WTC11 (cell line): ENCODE measurements around the gene MTERF4. TPM values are rescaled to one million over a fixed set of nuclear protein-coding genes. Genes with fewer than 3 reads are reported as not detected.

ENCODE experiments used
- ATAC-seq: fragments of 200-7000 bp; cut with Tn5 transposase; 2 replicates; pipeline ENCODE4 v1.10.0; 2021; ENCODE audit warnings: mild to moderate bottlenecking, moderate library complexity
- CTCF ChIA-PET: fragments of 300-600 bp; sonication (Branson Sonifier 250); formaldehyde crosslinking; loops from one replicate; lab custom pipeline; 2021; ENCODE audit warnings: antibody characterized with exemption; lab: Charles Lee
- POLR2A ChIA-PET: fragments of 350-600 bp; sonication (Branson Sonifier 250); formaldehyde crosslinking; loops from one replicate; lab custom pipeline; 2021; ENCODE audit warnings: antibody characterized with exemption; lab: Charles Lee
- DNase-seq: peaks from one replicate; pipeline ENCODE4 v3.0.0; 2021; ENCODE audit warnings: low spot score
- H3K27ac Mint-ChIP-seq: 2 replicates; pipeline ENCODE4 v1.8.0; 2021; ENCODE audit warnings: mixed read lengths
- H3K27me3 Mint-ChIP-seq: 2 replicates; pipeline ENCODE4 v1.8.0; 2021; ENCODE audit warnings: low read depth, mild to moderate bottlenecking, moderate library complexity, mixed read lengths
- H3K36me3 Mint-ChIP-seq: 2 replicates; pipeline ENCODE4 v1.8.0; 2021; ENCODE audit warnings: mixed read lengths
- H3K4me1 Mint-ChIP-seq: 2 replicates; pipeline ENCODE4 v1.8.0; 2022; ENCODE audit warnings: mixed read lengths
- H3K4me3 Mint-ChIP-seq: 2 replicates; pipeline ENCODE4 v1.8.0; 2021; ENCODE audit warnings: mild to moderate bottlenecking, moderate library complexity, mixed read lengths
- H3K9me3 Mint-ChIP-seq: 2 replicates; pipeline ENCODE4 v1.8.0; 2021; ENCODE audit warnings: mixed read lengths
- ATF1 ChIP-seq: sonication (generic); formaldehyde crosslinking; IDR thresholded peaks from 2 replicates; pipeline ENCODE4 v1.8.1; 2023; ENCODE audit warnings: mild to moderate bottlenecking, moderate library complexity, missing genetic modification reagents
- CBFB ChIP-seq: sonication (generic); formaldehyde crosslinking; IDR thresholded peaks from 2 replicates; pipeline ENCODE4 v1.8.1; 2022; ENCODE audit warnings: mild to moderate bottlenecking, low read depth, missing genetic modification reagents
- CREB1 ChIP-seq: sonication (generic); formaldehyde crosslinking; IDR thresholded peaks from 2 replicates; pipeline ENCODE4 v1.8.0; 2023; ENCODE audit warnings: mild to moderate bottlenecking, missing genetic modification reagents
- CREM ChIP-seq: sonication (generic); formaldehyde crosslinking; IDR thresholded peaks from 2 replicates; pipeline ENCODE4 v1.8.1; 2022; ENCODE audit warnings: mild to moderate bottlenecking, missing genetic modification reagents, moderate library complexity
- ESRRA ChIP-seq: sonication (generic); formaldehyde crosslinking; IDR thresholded peaks from 2 replicates; pipeline ENCODE4 v1.8.1; 2022; ENCODE audit warnings: mild to moderate bottlenecking, missing genetic modification reagents, borderline replicate concordance
- FOXJ3 ChIP-seq: sonication (generic); formaldehyde crosslinking; IDR thresholded peaks from 2 replicates; pipeline ENCODE4 v1.9.0; 2021; ENCODE audit warnings: missing genetic modification reagents, mild to moderate bottlenecking, borderline replicate concordance
- FOXP1 ChIP-seq: sonication (generic); formaldehyde crosslinking; IDR thresholded peaks from 2 replicates; pipeline ENCODE4 v1.8.0; 2022; ENCODE audit warnings: missing genetic modification reagents, mild to moderate bottlenecking, moderate library complexity, borderline replicate concordance
- HMGA2 ChIP-seq: fragments of 250-450 bp; sonication (Bioruptor Pico); IDR thresholded peaks from 2 replicates; pipeline ENCODE4 v1.4.0; 2021; ENCODE audit warnings: mild to moderate bottlenecking, moderate library complexity
- MXD4 ChIP-seq: fragments of 250-450 bp; sonication (Bioruptor Pico); IDR thresholded peaks from 2 replicates; pipeline ENCODE4 v1.8.0; 2021; ENCODE audit warnings: mild to moderate bottlenecking, moderate library complexity, borderline replicate concordance
- MYBL2 ChIP-seq: sonication (generic); formaldehyde crosslinking; IDR thresholded peaks from 2 replicates; pipeline ENCODE4 v1.8.1; 2023; ENCODE audit warnings: mild to moderate bottlenecking, moderate library complexity, missing genetic modification reagents
- NFE2L1 ChIP-seq: sonication (generic); formaldehyde crosslinking; IDR thresholded peaks from 2 replicates; pipeline ENCODE4 v1.8.1; 2023; ENCODE audit warnings: missing genetic modification reagents
- NR1H2 ChIP-seq: sonication (generic); formaldehyde crosslinking; IDR thresholded peaks from 2 replicates; pipeline ENCODE4 v1.9.0; 2021; ENCODE audit warnings: mild to moderate bottlenecking, moderate library complexity, missing genetic modification reagents
- OVOL2 ChIP-seq: fragments of 250-450 bp; sonication (Bioruptor Pico); IDR thresholded peaks from 2 replicates; pipeline ENCODE4 v1.9.0; 2021; ENCODE audit warnings: mild to moderate bottlenecking, borderline replicate concordance
- PRRX2 ChIP-seq: fragments of 250-450 bp; sonication (Bioruptor Pico); IDR thresholded peaks from 2 replicates; pipeline ENCODE4 v1.8.0; 2021; ENCODE audit warnings: mild to moderate bottlenecking
- SP1 ChIP-seq: sonication (generic); formaldehyde crosslinking; conservative IDR thresholded peaks from 2 replicates; pipeline ENCODE4 v1.8.1; 2022; ENCODE audit warnings: missing genetic modification reagents
- ZNF396 ChIP-seq: fragments of 250-450 bp; sonication (Bioruptor Pico); IDR thresholded peaks from 2 replicates; pipeline ENCODE4 v1.8.0; 2021; ENCODE audit warnings: mild to moderate bottlenecking, moderate library complexity, borderline replicate concordance
- total RNA-seq: library from RNA; stranded (reverse); gene quantifications from 3 replicates; pipeline ENCODE4 v1.2.3, GENCODE V29; 2021
- TF ChIP-seq, protein P1 (sequence below): sonication (generic); formaldehyde crosslinking; IDR thresholded peaks from 2 replicates; pipeline ENCODE4 v1.8.1; 2023; ENCODE audit warnings: mild to moderate bottlenecking, missing genetic modification reagents
- TF ChIP-seq, protein P2 (sequence below): sonication (generic); formaldehyde crosslinking; IDR thresholded peaks from 2 replicates; pipeline ENCODE4 v1.8.1; 2023; ENCODE audit warnings: mild to moderate bottlenecking, moderate library complexity, missing genetic modification reagents
- TF ChIP-seq, protein P3 (sequence below): sonication (generic); formaldehyde crosslinking; IDR thresholded peaks from 2 replicates; pipeline ENCODE4 v1.8.1; 2022; ENCODE audit warnings: low read depth, mild to moderate bottlenecking, moderate library complexity, missing genetic modification reagents, borderline replicate concordance
- TF ChIP-seq, protein P4 (sequence below): sonication (generic); formaldehyde crosslinking; IDR thresholded peaks from 2 replicates; pipeline ENCODE4 v1.8.1; 2023; ENCODE audit warnings: mild to moderate bottlenecking, missing genetic modification reagents, borderline replicate concordance
- TF ChIP-seq, protein P5 (sequence below): sonication (generic); formaldehyde crosslinking; IDR thresholded peaks from 2 replicates; pipeline ENCODE4 v1.8.0; 2022; ENCODE audit warnings: missing genetic modification reagents

The MTERF4 gene
- total RNA-seq, 1 experiment from 2014 or later = 23.3 TPM

DNA sequence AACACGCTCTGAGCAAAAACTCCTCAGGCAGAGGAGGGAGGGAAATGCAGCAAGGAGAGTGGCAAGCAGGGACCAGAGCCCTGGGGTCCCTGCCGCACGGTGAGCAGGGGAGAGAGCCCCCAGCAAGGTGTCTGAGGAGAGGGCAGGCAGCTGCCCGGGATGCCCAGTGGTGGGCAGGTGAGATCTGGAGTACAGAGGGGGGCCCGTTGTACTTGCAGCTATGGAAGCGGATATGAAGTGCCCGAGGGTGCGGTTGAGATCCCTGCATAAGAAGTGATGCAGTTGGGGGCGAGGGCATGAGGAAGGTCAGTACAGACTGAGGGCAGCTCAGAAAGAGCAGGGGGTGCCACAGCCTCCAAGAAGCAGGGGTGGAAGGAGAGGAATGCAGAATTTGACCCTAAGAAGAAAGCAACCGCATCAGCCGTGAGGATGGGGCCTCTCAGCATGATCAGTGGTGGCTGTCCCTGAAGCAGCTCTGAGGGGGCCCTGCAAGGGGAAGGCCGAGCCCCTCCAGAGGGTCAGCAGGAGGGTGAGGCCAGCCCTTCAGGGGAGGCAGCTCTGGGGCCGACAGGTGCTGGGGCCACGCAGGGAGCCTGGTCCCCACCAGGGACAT is 29.4 kb downstream of the MTERF4 start:
- DNase-seq = no peak
- no peaks in the 10 kb centered on the region for H3K36me3 Mint-ChIP-seq
- TF ChIP-seq HMGA2 (CRISPR knock-in tag) (no peak), ATF1 (CRISPR knock-in tag) (no peak), SP1 (CRISPR knock-in tag) (no peak), PRRX2 (CRISPR knock-in tag) (no peak), ESRRA (no peak), CREB1 (CRISPR knock-in tag) (no peak)
- TF ChIP-seq, protein P1, sequence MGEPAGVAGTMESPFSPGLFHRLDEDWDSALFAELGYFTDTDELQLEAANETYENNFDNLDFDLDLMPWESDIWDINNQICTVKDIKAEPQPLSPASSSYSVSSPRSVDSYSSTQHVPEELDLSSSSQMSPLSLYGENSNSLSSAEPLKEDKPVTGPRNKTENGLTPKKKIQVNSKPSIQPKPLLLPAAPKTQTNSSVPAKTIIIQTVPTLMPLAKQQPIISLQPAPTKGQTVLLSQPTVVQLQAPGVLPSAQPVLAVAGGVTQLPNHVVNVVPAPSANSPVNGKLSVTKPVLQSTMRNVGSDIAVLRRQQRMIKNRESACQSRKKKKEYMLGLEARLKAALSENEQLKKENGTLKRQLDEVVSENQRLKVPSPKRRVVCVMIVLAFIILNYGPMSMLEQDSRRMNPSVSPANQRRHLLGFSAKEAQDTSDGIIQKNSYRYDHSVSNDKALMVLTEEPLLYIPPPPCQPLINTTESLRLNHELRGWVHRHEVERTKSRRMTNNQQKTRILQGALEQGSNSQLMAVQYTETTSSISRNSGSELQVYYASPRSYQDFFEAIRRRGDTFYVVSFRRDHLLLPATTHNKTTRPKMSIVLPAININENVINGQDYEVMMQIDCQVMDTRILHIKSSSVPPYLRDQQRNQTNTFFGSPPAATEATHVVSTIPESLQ (CRISPR knock-in tag) = no peak
- TF ChIP-seq, protein P2, sequence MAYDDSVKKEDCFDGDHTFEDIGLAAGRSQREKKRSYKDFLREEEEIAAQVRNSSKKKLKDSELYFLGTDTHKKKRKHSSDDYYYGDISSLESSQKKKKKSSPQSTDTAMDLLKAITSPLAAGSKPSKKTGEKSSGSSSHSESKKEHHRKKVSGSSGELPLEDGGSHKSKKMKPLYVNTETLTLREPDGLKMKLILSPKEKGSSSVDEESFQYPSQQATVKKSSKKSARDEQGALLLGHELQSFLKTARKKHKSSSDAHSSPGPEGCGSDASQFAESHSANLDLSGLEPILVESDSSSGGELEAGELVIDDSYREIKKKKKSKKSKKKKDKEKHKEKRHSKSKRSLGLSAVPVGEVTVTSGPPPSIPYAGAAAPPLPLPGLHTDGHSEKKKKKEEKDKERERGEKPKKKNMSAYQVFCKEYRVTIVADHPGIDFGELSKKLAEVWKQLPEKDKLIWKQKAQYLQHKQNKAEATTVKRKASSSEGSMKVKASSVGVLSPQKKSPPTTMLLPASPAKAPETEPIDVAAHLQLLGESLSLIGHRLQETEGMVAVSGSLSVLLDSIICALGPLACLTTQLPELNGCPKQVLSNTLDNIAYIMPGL (CRISPR knock-in tag) = no peak
- ChIA-PET CTCF (interaction anchor here (1.2 kb wide), 1 partner anchor 89 kb away, joined by 3 read pairs; no protein-coding TSS in a partner anchor), POLR2A (no interaction called here)
- ATAC-seq = no peak
- no peak overlapping the region; the same call in 1 of the 2 replicates for H3K27ac Mint-ChIP-seq
- H3K9me3 Mint-ChIP-seq = no peaks in the 10 kb centered on the region
- H3K4me1 Mint-ChIP-seq = no peaks in the 10 kb centered on the region
- H3K27me3 Mint-ChIP-seq = no peaks in the 10 kb centered on the region
- no peak overlapping the region for H3K4me3 Mint-ChIP-seq

DNA sequence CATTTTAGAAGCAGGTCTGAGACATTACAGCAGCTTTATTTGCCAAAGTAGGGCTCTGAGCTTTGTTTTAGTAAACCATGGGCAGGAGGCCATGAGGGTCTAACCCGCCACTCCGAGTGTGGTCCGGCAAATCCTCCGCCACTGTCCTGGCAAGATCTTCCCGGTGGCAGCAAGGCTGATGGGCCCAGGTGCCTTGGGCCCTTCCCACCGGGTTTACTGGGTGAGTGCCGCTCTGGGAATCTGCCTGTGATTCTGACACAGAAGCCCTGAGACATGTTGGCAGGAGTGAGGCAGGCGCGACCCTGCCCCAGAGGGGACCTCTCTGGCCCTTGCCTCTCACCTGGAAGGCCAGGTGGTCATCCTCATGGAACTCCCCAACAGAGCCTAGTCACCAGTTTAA is 29.9 kb downstream of the MTERF4 start:
- DNase-seq = no peak
- no peak overlapping the region for H3K4me3 Mint-ChIP-seq
- ChIA-PET CTCF (interaction anchor here (1.2 to 1.8 kb wide), 2 partner anchors 89 to 221 kb away, joined by 3 to 5 read pairs; no protein-coding TSS in a partner anchor), POLR2A (no interaction called here)
- no peak for TF ChIP-seq PRRX2 (CRISPR knock-in tag)
- no peak for TF ChIP-seq OVOL2
- no peak for TF ChIP-seq ZNF396
- TF ChIP-seq NFE2L1 (CRISPR knock-in tag) = no peak
- no peak for TF ChIP-seq FOXJ3 (CRISPR knock-in tag)
- no peak for TF ChIP-seq ESRRA
- TF ChIP-seq, protein P3, sequence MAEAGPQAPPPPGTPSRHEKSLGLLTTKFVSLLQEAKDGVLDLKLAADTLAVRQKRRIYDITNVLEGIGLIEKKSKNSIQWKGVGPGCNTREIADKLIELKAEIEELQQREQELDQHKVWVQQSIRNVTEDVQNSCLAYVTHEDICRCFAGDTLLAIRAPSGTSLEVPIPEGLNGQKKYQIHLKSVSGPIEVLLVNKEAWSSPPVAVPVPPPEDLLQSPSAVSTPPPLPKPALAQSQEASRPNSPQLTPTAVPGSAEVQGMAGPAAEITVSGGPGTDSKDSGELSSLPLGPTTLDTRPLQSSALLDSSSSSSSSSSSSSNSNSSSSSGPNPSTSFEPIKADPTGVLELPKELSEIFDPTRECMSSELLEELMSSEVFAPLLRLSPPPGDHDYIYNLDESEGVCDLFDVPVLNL (CRISPR knock-in tag) = no peak
- TF ChIP-seq CBFB (CRISPR knock-in tag) = no peak
- no peak for TF ChIP-seq MYBL2 (CRISPR knock-in tag)
- no peak for TF ChIP-seq NR1H2
- TF ChIP-seq, protein P4, sequence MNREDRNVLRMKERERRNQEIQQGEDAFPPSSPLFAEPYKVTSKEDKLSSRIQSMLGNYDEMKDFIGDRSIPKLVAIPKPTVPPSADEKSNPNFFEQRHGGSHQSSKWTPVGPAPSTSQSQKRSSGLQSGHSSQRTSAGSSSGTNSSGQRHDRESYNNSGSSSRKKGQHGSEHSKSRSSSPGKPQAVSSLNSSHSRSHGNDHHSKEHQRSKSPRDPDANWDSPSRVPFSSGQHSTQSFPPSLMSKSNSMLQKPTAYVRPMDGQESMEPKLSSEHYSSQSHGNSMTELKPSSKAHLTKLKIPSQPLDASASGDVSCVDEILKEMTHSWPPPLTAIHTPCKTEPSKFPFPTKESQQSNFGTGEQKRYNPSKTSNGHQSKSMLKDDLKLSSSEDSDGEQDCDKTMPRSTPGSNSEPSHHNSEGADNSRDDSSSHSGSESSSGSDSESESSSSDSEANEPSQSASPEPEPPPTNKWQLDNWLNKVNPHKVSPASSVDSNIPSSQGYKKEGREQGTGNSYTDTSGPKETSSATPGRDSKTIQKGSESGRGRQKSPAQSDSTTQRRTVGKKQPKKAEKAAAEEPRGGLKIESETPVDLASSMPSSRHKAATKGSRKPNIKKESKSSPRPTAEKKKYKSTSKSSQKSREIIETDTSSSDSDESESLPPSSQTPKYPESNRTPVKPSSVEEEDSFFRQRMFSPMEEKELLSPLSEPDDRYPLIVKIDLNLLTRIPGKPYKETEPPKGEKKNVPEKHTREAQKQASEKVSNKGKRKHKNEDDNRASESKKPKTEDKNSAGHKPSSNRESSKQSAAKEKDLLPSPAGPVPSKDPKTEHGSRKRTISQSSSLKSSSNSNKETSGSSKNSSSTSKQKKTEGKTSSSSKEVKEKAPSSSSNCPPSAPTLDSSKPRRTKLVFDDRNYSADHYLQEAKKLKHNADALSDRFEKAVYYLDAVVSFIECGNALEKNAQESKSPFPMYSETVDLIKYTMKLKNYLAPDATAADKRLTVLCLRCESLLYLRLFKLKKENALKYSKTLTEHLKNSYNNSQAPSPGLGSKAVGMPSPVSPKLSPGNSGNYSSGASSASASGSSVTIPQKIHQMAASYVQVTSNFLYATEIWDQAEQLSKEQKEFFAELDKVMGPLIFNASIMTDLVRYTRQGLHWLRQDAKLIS (CRISPR knock-in tag) = no peak
- no peak for TF ChIP-seq FOXP1
- no peak for TF ChIP-seq CREM (CRISPR knock-in tag)
- no peak for TF ChIP-seq MXD4
- TF ChIP-seq, protein P5, sequence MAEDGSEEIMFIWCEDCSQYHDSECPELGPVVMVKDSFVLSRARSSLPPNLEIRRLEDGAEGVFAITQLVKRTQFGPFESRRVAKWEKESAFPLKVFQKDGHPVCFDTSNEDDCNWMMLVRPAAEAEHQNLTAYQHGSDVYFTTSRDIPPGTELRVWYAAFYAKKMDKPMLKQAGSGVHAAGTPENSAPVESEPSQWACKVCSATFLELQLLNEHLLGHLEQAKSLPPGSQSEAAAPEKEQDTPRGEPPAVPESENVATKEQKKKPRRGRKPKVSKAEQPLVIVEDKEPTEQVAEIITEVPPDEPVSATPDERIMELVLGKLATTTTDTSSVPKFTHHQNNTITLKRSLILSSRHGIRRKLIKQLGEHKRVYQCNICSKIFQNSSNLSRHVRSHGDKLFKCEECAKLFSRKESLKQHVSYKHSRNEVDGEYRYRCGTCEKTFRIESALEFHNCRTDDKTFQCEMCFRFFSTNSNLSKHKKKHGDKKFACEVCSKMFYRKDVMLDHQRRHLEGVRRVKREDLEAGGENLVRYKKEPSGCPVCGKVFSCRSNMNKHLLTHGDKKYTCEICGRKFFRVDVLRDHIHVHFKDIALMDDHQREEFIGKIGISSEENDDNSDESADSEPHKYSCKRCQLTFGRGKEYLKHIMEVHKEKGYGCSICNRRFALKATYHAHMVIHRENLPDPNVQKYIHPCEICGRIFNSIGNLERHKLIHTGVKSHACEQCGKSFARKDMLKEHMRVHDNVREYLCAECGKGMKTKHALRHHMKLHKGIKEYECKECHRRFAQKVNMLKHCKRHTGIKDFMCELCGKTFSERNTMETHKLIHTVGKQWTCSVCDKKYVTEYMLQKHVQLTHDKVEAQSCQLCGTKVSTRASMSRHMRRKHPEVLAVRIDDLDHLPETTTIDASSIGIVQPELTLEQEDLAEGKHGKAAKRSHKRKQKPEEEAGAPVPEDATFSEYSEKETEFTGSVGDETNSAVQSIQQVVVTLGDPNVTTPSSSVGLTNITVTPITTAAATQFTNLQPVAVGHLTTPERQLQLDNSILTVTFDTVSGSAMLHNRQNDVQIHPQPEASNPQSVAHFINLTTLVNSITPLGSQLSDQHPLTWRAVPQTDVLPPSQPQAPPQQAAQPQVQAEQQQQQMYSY (CRISPR knock-in tag) = no peak
- H3K4me1 Mint-ChIP-seq = no peaks in the 10 kb centered on the region
- no peak overlapping the region for H3K27ac Mint-ChIP-seq
- no peaks in the 10 kb centered on the region for H3K27me3 Mint-ChIP-seq
- ATAC-seq = no peak
- H3K36me3 Mint-ChIP-seq = no peaks in the 10 kb centered on the region
- H3K9me3 Mint-ChIP-seq = no peaks in the 10 kb centered on the region
